GM21576 (cell line): ENCODE results near the gene APOBEC3B.
A peak's percentile ranks its signal among the peaks of the same experiment; 100 is the strongest.
"Not testable (repeated sequence)": the region's sequence is repeated elsewhere in the genome, so short reads cannot be mapped to it uniquely, and the experiment has no call there.

Experiments used
- ATAC-seq: cut with Tn5 transposase; IDR thresholded peaks from one replicate; pipeline ENCODE4 v1.9.1; 2021; ENCODE audit warnings: mild to moderate bottlenecking, moderate library complexity; ENCODE audit not compliant: unreplicated experiment

APOBEC3B gene

DNA sequence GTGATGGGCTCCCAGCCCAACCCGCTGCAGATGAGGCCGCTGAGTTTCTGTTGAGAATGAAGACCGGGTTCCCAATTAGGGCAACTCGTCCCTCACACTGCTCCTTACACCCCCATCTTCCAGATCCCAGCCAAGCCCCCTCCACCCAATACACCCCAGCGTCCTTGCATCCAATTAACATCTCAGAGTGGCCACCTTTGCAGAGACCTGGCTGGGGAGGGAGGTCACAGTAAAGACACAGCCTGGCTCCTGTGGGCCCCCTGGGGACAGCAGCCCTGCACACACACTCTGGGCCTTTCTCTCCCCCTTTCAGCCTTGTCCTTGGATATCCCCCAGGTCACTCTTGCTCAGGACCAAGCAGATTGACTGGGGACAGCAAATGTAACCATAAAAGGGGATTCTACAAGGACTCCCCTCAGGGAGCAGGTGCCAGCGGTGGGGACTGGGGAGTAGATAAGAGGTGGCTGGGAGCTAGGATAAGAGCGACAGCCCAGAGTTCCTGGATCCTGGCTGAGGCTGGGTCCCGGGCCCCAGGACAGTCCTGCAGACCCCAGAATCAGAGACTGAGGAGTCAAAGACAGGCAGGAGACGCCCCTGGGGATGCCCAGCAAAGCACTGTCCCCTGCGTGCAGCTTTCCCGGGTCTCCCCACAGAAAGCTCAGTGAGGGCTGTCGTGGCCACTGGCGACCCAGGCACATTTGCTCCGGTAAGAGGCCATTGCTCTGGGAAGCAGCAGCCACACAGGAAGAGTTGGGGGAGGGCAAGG, 16.4 kb upstream of the APOBEC3B start:
- no peak for ATAC-seq

DNA sequence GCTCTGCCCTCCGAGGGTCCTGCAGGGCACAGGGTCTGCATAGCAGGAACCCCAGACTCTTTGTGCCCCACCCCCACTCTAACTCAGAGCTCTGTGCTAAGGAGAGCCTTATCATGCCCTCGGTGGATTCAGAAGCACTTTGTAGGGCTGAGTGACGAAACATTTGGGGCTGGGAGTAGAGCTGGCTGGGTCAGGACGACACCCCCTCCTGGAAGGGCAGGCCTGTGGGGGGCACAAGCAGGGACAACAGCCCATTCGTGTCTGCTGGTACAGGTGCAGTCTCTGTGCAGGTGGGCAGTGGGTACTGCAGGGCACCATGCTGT, 15.8 kb upstream of the APOBEC3B start:
- no peak for ATAC-seq

DNA sequence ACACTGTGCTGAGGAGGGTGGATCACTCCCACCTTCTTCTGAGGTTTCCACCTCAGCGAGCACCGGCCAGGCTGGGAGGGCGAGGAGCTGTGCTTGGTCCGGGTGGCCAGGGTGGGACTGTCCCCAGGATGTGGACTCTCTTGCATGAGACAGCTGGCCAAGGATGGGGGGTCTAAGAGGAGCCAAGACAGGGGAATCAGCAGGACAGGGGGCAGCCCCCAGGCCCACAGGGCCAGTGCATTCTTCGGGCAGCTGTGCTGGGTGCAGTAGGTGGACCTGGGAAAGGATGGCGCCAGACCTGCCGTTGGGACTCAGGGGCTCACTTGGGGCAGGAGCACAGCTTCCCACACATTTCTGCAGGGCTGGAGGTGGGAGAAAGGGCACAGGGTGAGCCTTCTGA, 15.2 kb upstream of the APOBEC3B start:
- no peak for ATAC-seq

DNA sequence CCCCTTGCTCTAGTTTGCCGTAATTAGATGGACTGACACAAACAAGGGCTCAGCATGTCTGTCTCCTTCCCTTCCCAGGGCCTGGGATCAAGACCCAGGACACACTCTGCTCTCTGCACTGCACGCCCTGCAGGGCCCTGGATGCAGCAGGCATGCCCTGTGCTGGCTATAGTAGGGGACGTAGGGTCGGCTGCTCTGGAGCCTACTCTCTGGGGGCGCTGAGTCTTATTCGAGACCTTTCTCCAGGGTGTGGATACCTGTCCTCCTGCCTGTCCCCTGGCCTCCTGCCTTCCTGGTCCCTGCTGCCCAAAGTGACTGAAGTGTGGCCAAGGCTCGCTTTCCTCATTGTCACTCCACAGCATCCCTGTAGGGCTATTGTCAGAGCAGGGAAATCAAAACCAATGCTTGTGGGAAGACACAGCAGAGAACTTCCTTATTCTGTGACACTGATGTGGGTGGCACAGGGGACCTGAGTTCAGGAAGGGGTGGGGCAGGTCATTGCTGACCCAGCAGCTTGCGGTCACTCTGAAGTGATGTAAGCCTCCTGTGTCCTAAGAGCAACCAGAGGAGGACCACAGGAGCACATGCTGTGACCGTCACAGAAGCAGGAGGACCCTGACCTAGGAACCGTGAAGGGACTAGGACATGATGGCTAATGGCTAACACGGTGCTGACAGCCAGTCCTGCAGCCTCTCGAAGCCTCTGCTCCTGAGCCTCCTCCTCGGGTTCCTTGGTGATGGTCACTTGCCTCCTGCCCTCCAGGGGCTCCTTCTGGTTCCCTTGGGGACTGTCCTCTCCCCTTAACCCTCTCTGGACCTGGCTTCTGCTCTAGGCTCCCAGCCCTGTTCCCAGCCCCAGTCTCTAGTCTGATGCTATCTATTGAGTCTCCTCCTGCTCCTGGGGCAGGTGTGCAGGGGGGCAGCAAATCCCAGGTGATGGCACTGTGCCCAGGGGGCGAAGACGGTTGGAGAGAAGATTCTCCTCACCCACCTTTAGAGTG, 14.4 kb upstream of the APOBEC3B start:
- no peak for ATAC-seq

DNA sequence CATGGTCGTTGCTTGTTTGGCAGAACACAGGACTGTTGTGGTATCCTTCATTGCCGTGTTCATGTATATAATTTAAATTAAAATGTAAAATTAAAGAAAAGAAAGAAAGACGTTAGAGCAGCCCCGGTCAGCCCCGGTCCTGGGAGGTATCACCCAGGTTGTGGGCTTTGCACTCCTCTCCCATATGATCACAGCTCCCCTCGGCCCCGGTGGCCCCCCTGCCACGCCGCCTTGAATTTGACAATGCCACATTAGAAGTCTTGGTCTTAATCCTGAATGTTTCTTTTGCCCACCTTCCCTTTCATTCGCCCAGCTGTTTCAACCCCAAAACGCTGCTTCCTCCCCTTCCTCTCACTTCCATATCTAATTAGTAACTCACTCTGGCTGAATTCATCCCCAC, 13.3 kb upstream of the APOBEC3B start:
- no peak for ATAC-seq

DNA sequence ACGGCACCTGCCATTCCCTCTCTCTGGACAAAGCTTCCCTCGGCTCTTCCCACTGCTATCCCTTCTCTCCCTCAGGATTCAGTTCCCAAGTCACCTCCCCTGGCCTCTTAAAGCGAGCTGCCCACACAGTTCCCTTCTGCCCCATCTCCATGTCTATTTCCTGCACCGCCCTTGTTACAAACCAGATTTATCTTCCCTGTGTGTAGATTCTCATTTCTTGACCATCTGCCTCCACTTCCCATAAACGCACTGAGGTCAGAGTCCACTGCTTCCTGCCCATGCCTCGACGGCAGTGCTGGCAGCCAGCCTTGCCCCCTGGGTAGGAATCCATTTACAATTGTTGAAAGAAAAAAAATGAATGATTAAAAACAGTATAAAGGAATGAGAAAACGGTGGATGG, 11.6 kb upstream of the APOBEC3B start:
- no peak for ATAC-seq

DNA sequence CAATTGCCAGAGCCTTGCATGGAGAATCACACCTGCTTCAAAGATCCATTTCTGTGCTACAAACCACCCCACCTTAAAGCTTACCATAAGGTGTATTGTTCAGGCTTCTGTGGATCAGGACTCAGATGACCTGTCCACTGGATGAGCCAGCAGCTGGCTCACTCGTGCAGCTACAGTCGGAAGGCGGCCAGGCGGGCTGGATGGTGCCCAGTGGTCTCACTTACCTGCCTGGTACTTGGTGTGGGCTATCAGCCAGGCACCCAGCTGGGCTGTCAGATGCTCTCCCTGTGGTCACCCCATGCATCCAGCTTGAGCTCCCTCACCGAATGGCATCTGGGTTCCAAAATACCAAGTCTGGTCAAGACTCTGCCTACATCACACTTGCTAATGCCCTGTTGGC, 10.9 kb upstream of the APOBEC3B start:
- ATAC-seq, result no peak

DNA sequence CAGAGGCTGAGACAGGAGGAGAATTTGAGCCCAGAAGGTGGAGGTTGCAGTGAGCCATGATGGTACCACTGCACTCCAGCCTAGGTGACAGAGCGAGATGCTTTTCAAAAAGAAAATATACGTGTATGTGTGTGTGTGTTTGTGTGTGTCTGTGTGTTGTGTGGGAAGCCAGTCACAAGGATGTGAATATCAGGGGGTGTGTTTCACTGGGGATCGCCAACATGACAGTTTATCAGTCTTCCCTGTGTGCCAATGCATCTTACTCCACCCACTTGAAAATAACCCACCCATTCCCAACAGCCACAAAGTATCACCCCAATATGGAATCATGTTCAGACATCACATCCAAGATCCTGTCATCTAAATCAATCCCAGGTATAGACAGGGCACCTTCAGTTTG, 10.4 kb upstream of the APOBEC3B start:
- ATAC-seq, result no peak

DNA sequence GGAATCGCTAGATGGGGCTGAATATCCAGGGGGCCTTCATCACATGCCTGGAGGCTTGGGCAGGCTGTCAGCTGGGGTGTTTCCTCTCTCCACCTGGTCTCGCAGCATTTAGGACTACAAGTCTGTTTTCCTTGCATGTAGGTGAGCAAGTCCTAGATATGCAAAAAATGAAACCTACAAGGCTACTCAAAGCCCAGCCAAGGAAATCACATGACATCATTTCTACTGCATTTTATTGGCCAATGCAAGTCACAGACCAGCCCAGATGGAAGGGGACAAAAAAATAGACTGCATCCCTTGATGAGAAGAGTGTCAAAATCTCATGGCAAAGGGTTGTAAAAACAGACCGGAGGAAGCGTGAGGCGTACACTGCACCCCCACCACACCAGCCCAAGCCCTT, 9.6 kb upstream of the APOBEC3B start:
- ATAC-seq, result no peak

DNA sequence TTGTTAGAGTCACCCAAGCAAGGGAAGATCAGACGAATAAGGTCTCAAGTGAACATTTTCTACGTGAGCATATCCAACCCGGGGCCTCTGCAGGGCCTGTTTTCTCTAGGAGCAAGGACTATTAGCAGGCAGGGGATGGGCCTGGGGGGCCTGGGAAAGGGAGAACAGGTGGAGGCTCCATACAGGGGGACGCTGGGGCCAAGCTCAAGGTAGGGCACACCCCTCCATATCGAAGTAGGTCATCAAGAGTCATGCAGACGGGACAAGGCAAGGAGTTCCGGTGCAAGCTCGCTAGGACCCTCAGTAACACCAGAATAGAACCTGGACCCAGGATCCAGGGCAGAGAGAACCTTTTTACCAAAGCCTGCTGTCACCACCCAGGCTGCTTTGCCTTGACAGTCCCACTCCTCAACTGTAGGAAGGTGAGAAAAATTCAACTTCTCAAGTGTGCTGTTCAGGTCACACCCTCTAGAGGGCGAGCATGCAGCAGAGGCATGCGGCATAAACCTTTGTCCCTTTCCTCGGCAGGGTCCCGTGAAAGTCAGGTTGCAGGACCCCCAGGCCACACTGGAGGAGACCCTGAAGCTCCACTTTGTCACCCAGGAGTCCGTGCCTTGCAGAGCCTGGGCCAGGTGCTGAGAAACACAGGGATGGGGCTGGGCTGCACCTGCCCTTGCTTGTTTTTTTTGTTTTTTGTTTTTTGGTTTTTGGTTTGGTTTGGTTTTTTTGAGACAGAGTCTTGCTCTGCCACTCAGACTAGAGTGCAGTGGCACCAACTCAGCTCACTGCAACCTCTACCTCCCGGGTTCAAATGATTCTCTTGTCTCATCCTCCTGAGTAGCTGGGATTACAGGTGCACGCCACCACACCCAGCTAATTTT, 8.6 kb upstream of the APOBEC3B start:
- ATAC-seq, result no peak

DNA sequence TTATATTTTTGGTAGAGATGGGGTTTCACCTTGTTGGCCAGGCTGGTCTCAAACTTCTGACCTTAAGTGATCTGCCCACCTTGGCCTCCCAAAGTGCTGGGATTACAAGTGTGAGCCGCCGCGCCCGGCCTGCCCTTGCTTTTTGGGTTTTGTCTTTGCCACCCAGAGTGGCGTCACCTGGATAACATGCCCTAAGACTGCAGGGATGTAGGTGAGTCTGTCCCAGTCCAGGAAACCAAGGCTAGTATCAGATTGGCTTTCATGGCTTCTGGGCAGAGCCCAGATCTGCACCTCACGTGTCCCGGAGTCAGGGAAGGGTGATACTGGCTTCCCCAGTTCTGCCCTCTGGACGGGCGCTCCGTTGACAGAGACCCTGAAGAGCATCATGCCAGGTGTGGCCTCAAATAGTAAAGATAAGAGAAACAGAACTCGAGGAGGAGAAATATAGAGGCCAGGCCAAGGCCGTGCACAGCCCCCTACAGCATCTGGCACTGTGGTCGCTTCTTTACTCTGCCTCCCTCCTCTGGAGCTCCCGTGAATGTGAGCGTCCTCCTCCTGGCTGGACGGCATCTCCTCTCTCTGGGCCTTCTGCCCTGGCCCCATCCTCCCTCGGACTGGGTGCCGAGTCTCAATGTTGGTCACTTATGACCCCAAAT, 7.8 kb upstream of the APOBEC3B start:
- ATAC-seq, result no peak

DNA sequence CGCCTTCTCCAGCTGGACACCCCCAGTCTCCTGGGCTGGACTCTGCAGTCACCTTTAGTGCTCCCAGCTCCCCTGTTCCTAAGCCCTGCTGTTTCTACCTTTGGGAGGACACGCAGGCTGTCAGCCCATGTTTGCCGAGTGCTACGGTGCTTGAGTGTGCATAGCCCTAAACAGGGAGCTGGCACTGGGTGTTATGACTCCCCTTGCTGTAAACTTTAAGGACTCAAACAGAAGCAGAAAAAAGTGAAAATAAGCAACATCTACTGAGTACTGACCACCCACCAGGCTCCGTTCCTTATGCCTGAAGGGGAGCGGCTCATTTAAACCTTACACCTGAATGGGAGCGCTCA, 7.3 kb upstream of the APOBEC3B start:
- no peak for ATAC-seq

DNA sequence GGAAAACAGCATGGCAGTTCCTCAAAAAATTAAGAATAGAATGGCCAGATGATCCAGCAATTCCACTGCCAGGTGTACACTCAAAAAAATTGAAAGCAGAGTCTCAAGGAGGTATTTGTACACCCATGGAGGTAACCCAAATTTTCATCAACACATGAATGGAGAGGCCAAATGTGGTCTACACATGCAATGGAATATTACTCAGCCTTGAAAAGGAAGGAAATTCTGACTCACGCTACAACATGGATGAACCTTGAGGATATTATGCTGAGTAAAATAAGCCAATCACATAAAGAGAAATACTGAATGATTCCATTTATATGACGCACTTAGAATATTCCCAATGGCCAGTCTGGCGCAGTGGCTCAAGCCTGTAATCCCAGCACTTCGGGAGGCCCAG, 4.9 kb upstream of the APOBEC3B start:
- ATAC-seq, result not testable (repeated sequence)

DNA sequence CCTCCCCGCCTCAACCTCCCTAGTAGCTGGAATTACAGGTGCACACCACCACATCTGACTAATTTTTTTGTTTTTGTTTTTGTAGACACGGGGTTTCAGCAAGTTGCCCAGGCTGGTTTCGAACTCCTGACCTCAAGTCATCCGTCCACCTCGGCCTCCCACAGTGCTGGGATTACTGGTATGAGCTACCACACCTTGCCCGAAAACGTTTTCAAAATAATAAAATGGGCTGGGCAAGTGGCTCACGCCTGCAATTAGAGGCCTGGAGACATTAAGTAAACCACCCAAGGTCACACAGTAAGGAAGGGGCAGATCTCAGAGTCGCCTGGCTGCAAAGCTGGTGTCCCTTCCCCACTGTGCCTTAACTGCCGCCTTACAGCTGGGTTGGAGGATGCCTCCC, 1.6 kb upstream of the APOBEC3B start:
- ATAC-seq, result not testable (repeated sequence)

DNA sequence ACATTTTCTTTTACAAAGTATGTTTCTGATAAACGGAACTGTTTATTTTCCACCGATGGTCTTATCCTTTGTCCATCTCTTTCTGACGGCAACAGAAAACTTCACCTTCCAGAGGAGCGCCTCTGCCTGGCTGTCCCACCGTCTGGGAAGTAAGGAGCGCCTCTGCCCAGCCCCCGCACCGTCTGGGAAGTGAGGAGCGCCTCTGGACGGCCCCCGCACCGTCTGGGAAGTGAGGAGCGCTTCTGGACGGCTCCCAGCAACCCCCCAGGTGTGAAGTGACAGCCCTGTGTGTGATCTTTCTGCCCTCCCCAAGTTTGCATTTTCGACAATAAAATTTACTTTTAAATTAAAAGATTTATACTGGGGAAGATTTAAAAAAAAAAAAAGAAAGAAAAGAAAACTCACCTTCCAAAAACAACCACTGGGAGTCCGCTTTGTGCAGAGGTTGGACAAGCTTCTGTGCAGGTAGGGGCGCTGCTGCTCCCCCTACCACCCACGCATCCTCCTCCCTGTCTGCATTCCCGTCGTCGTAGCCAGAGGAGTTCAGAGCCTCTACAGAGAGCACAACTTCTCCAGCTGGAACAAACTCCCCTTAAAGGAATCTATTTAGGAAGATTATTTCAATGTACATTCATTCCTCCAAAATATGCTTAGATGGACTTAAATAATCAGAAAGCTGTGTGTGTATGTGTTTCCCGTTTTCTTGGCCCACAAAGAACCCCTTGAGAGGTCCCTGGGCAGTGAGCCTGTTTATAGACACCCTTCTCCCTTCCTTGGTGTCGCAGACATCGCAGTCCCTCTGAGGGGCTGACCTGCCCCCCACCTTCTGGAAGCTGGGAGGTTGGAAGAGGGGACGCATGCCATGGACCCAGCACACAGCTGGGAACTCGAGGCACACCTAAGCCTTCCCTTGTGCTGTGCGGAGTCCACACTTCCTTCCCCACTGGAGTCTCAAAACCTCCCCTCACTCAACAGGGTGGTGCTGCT, 849 bp upstream of the APOBEC3B start:
- no peak for ATAC-seq

DNA sequence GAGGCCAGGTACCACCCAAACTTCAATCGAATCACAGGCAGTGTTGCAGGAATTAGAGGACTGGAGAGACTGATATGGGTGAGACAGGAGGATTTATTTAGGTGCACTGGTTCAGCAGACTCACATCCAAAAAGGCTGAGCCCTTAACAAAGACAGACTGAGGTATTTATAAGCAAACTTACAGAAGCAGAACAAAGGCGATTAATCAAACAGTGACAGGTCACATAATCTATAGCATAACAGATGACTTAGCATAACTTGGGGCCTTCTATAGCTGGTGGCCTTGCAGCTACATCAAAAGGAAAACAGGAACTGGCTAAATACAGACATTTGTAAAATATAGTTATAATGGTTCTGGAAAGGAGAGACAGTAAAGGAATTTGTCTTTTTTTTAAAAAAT, 2.1 kb downstream of the APOBEC3B start:
- ATAC-seq, result no peak

DNA sequence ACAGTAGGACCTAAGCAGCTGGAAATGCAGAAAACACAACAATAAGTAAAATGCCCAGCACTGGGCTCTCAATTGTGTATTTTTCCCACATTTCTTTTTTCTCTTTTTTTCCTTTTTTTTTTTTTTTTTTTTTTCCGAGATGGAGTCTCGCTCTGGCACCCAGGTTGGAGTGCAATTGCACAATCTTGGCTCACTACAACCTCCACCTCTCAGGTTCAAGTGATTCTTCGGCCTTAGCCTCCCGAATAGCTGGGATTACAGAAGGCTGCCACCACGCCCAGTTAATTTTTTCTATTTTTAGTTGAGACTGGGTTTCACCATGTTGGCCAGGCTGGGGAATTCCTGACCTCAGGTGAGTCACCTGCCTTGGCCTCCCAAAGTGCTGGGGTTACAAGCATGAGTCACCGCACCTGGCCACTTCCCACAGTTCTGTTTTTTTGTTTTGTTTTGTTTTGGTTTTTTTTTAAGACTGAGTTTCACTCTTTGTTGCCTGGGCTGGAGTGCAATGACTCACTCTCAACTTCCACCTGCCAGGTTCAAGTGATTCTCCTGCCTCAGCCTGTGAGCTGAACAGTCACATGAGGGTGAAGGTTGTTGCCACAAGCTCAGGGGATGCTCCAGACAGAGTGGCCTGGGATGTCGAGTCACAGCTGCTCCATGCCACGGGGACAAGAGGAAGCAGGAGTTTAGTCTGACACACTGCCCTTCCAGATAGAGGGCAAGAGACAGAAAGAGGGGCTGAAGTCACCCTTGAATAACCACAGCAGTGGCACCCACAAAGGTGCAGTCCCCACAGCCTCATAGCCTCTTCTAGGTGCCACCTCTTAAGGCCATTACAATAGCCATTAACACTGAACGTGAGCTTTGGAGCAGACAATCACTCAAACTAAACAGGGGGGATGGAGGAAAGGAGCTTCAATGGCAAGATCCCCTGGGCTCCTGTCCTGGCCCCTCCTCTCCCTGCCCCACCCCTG, 2.9 kb downstream of the APOBEC3B start:
- peak; percentile 47 for ATAC-seq

DNA sequence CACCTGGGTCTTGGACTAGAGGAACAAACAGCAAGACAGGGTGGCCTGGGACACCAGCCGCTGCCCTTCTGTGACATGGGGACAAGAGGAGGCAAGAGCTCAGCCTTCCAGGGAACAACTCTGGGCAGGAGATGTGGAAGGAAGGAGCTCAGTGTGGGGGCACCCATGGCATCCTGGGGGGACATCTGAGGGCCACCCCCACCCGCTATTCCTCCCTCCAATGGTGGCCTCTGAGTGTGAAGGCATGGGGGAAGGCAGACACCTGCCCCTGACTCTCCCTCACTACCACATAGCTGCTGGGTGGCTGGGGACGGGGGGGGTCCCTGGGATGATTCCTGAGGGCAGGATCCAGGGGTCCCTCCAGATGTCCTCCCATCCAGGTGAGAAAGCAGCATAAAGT, 4.5 kb downstream of the APOBEC3B start:
- no peak for ATAC-seq
